Measurements from ENCODE around the gene ULK2. TPM values are rescaled to one million over a fixed set of nuclear protein-coding genes. Genes with fewer than 3 reads are reported as not detected.
"Not testable (repeated sequence)": the region's sequence is repeated elsewhere in the genome, so short reads cannot be mapped to it uniquely, and the experiment has no call there.

The ULK2 gene
- total and polyA plus RNA-seq, 2 experiments from 2014 or later, result 6.8 to 19.2 TPM

DNA sequence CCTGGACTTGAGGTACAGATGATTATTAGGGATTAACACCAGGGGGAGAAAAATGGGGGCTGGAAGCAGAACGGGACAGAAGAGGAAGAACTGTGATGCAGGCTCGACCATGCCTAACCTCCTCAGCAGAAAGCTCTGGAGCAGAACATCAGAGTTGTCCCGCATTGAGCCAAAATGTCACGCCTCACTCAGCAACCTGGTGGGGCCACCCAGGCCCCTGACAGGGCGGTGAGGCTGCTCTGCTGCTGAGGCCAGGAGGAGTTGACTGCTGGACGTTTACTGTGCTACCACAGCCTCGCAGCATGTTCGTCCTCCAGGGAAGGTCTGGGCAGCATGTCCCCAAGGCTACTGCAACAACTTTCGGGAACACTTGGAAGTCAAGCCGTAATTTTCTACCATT is 6.5 kb upstream of the ULK2 start:
- H3K9me3 ChIP-seq (ENCODE audit: low read depth), result no peaks in the 10 kb centered on the region
- no peaks in the 10 kb centered on the region for H3K9me2 ChIP-seq (ENCODE audit: insufficient read depth)
- H3K79me2 ChIP-seq (ENCODE audit: insufficient read depth), result no peaks in the 10 kb centered on the region
- H3K9ac ChIP-seq, result no peak overlapping the region
- H3F3A ChIP-seq (ENCODE audit: insufficient read depth), result no peaks in the 10 kb centered on the region
- DNase-seq, result no peak
- WGBS, 2 experiments (ENCODE audit: low coverage in 1 of 2, low lambda C conversion rate in 2 of 2, missing lambda C conversion rate in 2 of 2), result 67 to 71% methylated on average over 10 of the region's 10 CpGs
- no peak overlapping the region for H3K4me2 ChIP-seq (ENCODE audit: unreplicated experiment)
- H3K4me1 ChIP-seq (ENCODE audit: insufficient read depth), result no peaks in the 10 kb centered on the region
- no peaks in the 10 kb centered on the region; the same call in none of the 2 replicates for H3K27me3 ChIP-seq (replicated peaks; ENCODE audit: insufficient read depth)
- TF ChIP-seq EZH2 (IDR thresholded peaks at IDR 0.05; ENCODE audit: insufficient read depth, poor library complexity, severe bottlenecking), result no peak
- no peak for TF ChIP-seq EZH2phosphoT487 (IDR thresholded peaks at IDR 0.05; ENCODE audit: insufficient read depth, low read depth)
- no peaks in the 10 kb centered on the region for H3K36me3 ChIP-seq (ENCODE audit: low read depth)
- H2AFZ ChIP-seq, result no peak overlapping the region
- in situ Hi-C loops (cut with MboI), result no loop called here
- H3K27ac ChIP-seq, result no peak overlapping the region
- no peaks in the 10 kb centered on the region for H4K20me1 ChIP-seq (ENCODE audit: insufficient read depth)
- H3K4me3 ChIP-seq, result no peak overlapping the region

DNA sequence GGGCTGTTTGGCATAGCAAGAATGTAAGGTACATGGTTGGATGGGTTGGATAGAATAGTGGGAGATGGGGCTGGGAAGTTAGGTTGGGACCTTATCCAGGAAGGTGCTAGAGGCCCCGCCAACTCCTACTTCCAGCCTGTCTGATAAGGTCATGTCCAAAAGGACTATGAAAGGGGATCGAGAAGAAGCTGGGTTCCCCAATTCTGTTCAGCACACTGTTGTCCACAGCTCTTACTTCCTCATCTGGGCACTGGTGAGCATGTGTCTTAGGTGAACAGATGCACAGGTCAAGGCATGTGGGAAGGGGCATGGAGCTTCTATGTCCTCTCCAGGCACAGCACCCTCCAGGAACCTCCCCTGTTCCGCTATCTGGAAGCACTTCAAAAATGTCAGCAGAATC is 5.6 kb upstream of the ULK2 start:
- H3K4me2 ChIP-seq (ENCODE audit: unreplicated experiment), result no peak overlapping the region
- H3K79me2 ChIP-seq (ENCODE audit: insufficient read depth), result no peaks in the 10 kb centered on the region
- no peaks in the 10 kb centered on the region for H3K36me3 ChIP-seq (ENCODE audit: low read depth)
- no peaks in the 10 kb centered on the region; the same call in 1 of the 2 replicates for H3K27me3 ChIP-seq (replicated peaks; ENCODE audit: insufficient read depth)
- no peak overlapping the region for H3K9ac ChIP-seq
- H3K4me3 ChIP-seq, result no peak overlapping the region
- H3F3A ChIP-seq (ENCODE audit: insufficient read depth), result no peaks in the 10 kb centered on the region
- TF ChIP-seq EZH2 (IDR thresholded peaks at IDR 0.05; ENCODE audit: insufficient read depth, poor library complexity, severe bottlenecking) (no peak), EZH2phosphoT487 (IDR thresholded peaks at IDR 0.05; ENCODE audit: insufficient read depth, low read depth) (no peak)
- H4K20me1 ChIP-seq (ENCODE audit: insufficient read depth), result no peaks in the 10 kb centered on the region
- H3K9me3 ChIP-seq (ENCODE audit: low read depth), result no peaks in the 10 kb centered on the region
- H2AFZ ChIP-seq, result no peak overlapping the region
- in situ Hi-C loops (cut with MboI), result no loop called here
- no peaks in the 10 kb centered on the region for H3K9me2 ChIP-seq (ENCODE audit: insufficient read depth)
- no peak for DNase-seq
- H3K4me1 ChIP-seq (ENCODE audit: insufficient read depth), result no peaks in the 10 kb centered on the region
- no peak overlapping the region for H3K27ac ChIP-seq
- WGBS, 2 experiments (ENCODE audit: low coverage in 1 of 2, low lambda C conversion rate in 2 of 2, missing lambda C conversion rate in 2 of 2), result 77 to 99% methylated on average over 3 of the region's 3 CpGs

DNA sequence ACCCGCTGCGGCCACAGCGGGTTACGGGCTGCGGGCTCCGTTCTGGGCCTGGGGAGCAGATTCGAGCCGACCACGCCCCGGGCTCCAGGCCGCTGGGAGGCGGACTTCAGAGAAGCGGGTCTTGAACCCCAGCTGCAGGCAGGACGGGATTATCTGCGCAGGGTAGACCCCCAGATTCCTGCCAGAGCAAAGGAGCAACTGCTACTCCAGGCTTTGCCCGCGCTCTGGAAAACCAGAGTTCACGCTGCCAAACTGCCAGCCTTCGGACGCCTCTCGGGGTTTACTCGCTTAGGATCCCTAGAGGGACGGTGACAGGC is 301 bp upstream of the ULK2 start:
- 27 to 33% methylated on average over 17 to 23 of the region's 23 CpGs for WGBS, 2 experiments (ENCODE audit: low coverage in 1 of 2, low lambda C conversion rate in 2 of 2, missing lambda C conversion rate in 2 of 2)
- no peak for DNase-seq

DNA sequence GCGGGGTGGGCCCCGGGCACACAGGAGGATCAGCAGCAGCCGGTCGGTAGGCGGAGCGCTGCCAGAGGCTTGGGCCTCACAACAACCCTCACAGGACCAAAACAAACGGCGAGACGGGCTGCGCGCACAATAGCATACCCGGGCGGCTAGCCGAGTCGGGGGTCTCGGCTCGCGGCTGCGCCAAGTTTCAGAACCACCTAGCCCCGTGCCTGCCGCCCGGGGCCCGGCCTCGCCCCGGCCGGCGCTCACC is 732 bp downstream of the ULK2 start:
- DNase-seq, result peak; percentile 78
- H3K4me1 ChIP-seq (ENCODE audit: insufficient read depth), result no peaks in the 10 kb centered on the region
- H3K9me3 ChIP-seq (ENCODE audit: low read depth), result no peaks in the 10 kb centered on the region
- WGBS, 2 experiments (ENCODE audit: low coverage in 1 of 2, low lambda C conversion rate in 2 of 2, missing lambda C conversion rate in 2 of 2), result 0% methylated on average over 13 to 19 of the region's 27 CpGs
- no peaks in the 10 kb centered on the region for H3K9me2 ChIP-seq (ENCODE audit: insufficient read depth)
- H2AFZ ChIP-seq, result peak overlapping the region; percentile 96
- no peak overlapping the region for H3K27ac ChIP-seq
- no peaks in the 10 kb centered on the region for H3K79me2 ChIP-seq (ENCODE audit: insufficient read depth)
- no peaks in the 10 kb centered on the region for H3F3A ChIP-seq (ENCODE audit: insufficient read depth)
- peak overlapping the region; percentile 84 for H3K4me3 ChIP-seq
- no peaks in the 10 kb centered on the region for H3K27me3 ChIP-seq (replicated peaks; ENCODE audit: insufficient read depth)
- H3K4me2 ChIP-seq (ENCODE audit: unreplicated experiment), result peak overlapping the region; percentile 84
- in situ Hi-C loops (cut with MboI), result no loop called here
- H3K9ac ChIP-seq, result peak overlapping the region; percentile 87
- no peaks in the 10 kb centered on the region for H4K20me1 ChIP-seq (ENCODE audit: insufficient read depth)
- no peaks in the 10 kb centered on the region for H3K36me3 ChIP-seq (ENCODE audit: low read depth)
- TF ChIP-seq EZH2 (IDR thresholded peaks at IDR 0.05; ENCODE audit: insufficient read depth, poor library complexity, severe bottlenecking) (no peak), EZH2phosphoT487 (IDR thresholded peaks at IDR 0.05; ENCODE audit: insufficient read depth, low read depth) (no peak)

More for the DNA sequence above, 301 bp upstream of the ULK2 start:
- Histone ChIP-seq H4K20me1 (ENCODE audit: insufficient read depth) (no peaks in the 10 kb centered on the region), H3K27ac (no peak overlapping the region), H3F3A (ENCODE audit: insufficient read depth) (no peaks in the 10 kb centered on the region), H3K4me3 (peak overlapping the region; percentile 84), H3K9me3 (ENCODE audit: low read depth) (no peaks in the 10 kb centered on the region), H3K79me2 (ENCODE audit: insufficient read depth) (no peaks in the 10 kb centered on the region), H3K4me1 (ENCODE audit: insufficient read depth) (no peaks in the 10 kb centered on the region), H3K9me2 (ENCODE audit: insufficient read depth) (no peaks in the 10 kb centered on the region), H3K27me3 (replicated peaks; ENCODE audit: insufficient read depth) (no peaks in the 10 kb centered on the region), H3K9ac (peak overlapping the region; percentile 87), H3K4me2 (ENCODE audit: unreplicated experiment) (peak overlapping the region; percentile 54), H3K36me3 (ENCODE audit: low read depth) (no peaks in the 10 kb centered on the region), H2AFZ (peak overlapping the region; percentile 96)
- TF ChIP-seq EZH2phosphoT487 (IDR thresholded peaks at IDR 0.05; ENCODE audit: insufficient read depth, low read depth) (no peak), EZH2 (IDR thresholded peaks at IDR 0.05; ENCODE audit: insufficient read depth, poor library complexity, severe bottlenecking) (no peak)
- in situ Hi-C loops (cut with MboI), result no loop called here

DNA sequence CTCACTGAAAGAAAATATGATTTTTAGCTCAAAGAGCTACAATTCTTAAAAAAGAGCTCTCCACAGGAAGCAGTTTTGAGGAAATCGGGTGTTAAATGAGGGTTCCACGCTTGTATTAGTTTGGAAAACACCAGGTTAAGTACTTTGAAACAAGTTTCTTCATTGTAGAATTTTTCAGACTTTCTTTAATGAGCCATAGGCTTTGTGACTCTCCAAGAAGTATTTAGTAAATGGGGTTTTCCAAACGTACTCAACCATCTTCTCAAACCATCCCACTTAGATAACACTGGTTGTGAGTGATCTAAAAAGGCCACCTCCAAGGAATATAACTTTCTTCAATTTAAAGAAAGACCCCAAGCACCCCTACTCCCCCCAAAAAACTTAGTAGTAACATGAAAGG is 2.7 kb downstream of the ULK2 start:
- TF ChIP-seq EZH2phosphoT487 (IDR thresholded peaks at IDR 0.05; ENCODE audit: insufficient read depth, low read depth), result no peak
- no peak for TF ChIP-seq EZH2 (IDR thresholded peaks at IDR 0.05; ENCODE audit: insufficient read depth, poor library complexity, severe bottlenecking)
- Histone ChIP-seq H4K20me1 (ENCODE audit: insufficient read depth) (no peaks in the 10 kb centered on the region), H2AFZ (no peak overlapping the region), H3K9me2 (ENCODE audit: insufficient read depth) (no peaks in the 10 kb centered on the region), H3K27me3 (replicated peaks; ENCODE audit: insufficient read depth) (no peaks in the 10 kb centered on the region), H3K4me1 (ENCODE audit: insufficient read depth) (no peaks in the 10 kb centered on the region), H3F3A (ENCODE audit: insufficient read depth) (no peaks in the 10 kb centered on the region), H3K27ac (no peak overlapping the region), H3K9me3 (ENCODE audit: low read depth) (no peaks in the 10 kb centered on the region), H3K79me2 (ENCODE audit: insufficient read depth) (no peaks in the 10 kb centered on the region), H3K9ac (no peak overlapping the region), H3K36me3 (ENCODE audit: low read depth) (0 out of 2 replicates have a peak, but pooled peaks cover 2% of the 10 kb centered on the region), H3K4me2 (ENCODE audit: unreplicated experiment) (no peak overlapping the region), H3K4me3 (no peak overlapping the region)
- 87 to 95% methylated on average over 3 of the region's 3 CpGs for WGBS, 2 experiments (ENCODE audit: low coverage in 1 of 2, low lambda C conversion rate in 2 of 2, missing lambda C conversion rate in 2 of 2)
- in situ Hi-C loops (cut with MboI), result no loop called here
- DNase-seq, result no peak

DNA sequence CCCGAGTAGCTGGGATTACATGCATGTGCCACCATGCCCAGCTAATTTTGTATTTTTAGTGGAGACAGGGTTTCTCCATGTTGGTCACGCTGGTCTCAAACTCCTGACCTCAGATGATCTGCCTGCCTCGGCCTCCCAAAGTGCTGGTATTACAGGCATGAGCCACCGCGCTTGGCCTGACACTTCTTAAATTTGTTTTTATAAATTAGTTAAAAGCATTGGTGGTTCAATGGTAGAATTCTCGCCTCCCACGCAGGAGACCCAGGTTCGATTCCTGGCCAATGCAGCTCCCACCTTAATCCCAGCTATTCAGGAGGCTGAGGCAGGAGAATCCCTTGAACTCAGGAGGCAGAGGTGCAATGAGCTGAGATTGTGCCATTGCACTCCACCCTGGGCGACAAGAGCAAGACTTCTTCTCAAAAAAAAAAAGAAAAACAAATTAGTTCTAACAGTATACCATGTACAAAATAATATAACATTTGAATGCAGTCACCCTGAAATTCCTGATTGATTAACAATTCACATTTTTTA is 7.0 kb downstream of the ULK2 start:
- H3K9me2 ChIP-seq (ENCODE audit: insufficient read depth); H3K9ac ChIP-seq; H3K9me3 ChIP-seq (ENCODE audit: low read depth); H3K4me3 ChIP-seq; in situ Hi-C loops (cut with MboI); H3K36me3 ChIP-seq (ENCODE audit: low read depth); DNase-seq; H3K79me2 ChIP-seq (ENCODE audit: insufficient read depth); H3F3A ChIP-seq (ENCODE audit: insufficient read depth); H3K4me2 ChIP-seq (ENCODE audit: unreplicated experiment); H4K20me1 ChIP-seq (ENCODE audit: insufficient read depth); H3K27me3 ChIP-seq (replicated peaks; ENCODE audit: insufficient read depth); H3K4me1 ChIP-seq (ENCODE audit: insufficient read depth); H2AFZ ChIP-seq; H3K27ac ChIP-seq: not testable (repeated sequence)
- 94 to 97% methylated on average over 9 of the region's 9 CpGs for WGBS, 2 experiments (ENCODE audit: low coverage in 1 of 2, low lambda C conversion rate in 2 of 2, missing lambda C conversion rate in 2 of 2)
